Measurements from ENCODE around the gene DR1. TPM values are rescaled to one million over a fixed set of nuclear protein-coding genes. Genes with fewer than 3 reads are reported as not detected.

Gene DR1
- total RNA-seq, 1 donor from 2014 or later = 24.2 TPM

GRCh38 chr1:93394514-93394913 lies 48.8 kb downstream of the DR1 start:
- DNase-seq = no peak

GRCh38 chr1:93395195-93395594 lies 49.5 kb downstream of the DR1 start:
- DNase-seq = no peak

GRCh38 chr1:93399781-93400180 lies 54.1 kb downstream of the DR1 start:
- DNase-seq = no peak

GRCh38 chr1:93408203-93408602 lies 62.5 kb downstream of the DR1 start:
- DNase-seq = no peak

- no peak for DNase-seq
These were observed 65.3 kb downstream of the DR1 start for GRCh38 chr1:93411000-93411399.

GRCh38 chr1:93414749-93415148 lies 69.0 kb downstream of the DR1 start:
- no peak for DNase-seq

- DNase-seq = no peak
These were observed 69.6 kb downstream of the DR1 start for GRCh38 chr1:93415296-93415695.

GRCh38 chr1:93416183-93416582 lies 70.5 kb downstream of the DR1 start:
- no peak for DNase-seq

Other genes starting within 250 kb of the DR1 start
- 55.8 and 66.9 TPM in 2 replicates for gene TMED5, start 165.5 kb upstream of the DR1 start, total RNA-seq
- gene CCDC18, start 165.2 kb upstream of the DR1 start, total RNA-seq = 16.8 and 18.1 TPM in 2 replicates
- gene FNBP1L, start 102.2 kb downstream of the DR1 start, total RNA-seq = 82.4 and 93.0 TPM in 2 replicates